Femur (tissue), 1 donor: ENCODE measurements around the gene IL10RB.

Source experiments
- DNase-seq: peaks from one replicate; pipeline ENCODE4 v3.0.0-alpha.2; 2017

IL10RB gene

GRCh38 chr21:33339918-33340317, 73.8 kb downstream of the IL10RB start:
- DNase-seq = no peak

DNA sequence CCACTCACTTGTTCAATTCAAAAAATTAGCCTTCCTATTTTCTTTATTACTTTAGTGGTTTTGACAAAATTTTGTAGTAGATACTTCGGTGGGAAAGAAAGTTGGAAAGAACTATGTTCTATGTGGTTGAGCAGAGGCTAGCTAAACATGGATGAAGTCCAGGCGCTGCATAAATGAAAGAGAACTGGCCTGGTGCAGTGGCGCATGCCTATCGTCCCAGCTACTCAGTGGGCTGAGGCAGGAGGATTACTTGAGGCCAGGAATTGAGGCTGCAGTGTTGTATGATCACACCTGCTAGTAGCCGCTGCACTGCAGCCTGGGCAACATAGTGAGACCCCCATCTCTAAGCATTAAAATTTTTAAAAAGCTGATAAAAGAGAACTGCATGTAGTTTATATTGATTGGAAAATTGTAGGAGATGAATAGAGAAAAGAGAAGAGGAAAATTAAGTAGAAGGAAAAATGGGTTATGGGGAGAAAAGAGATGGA, 79.6 kb downstream of the IL10RB start:
- DNase-seq = no peak
